Posterior vena cava (tissue), 2 donors: ENCODE measurements around the gene TMEM269. TPM values are rescaled to one million over a fixed set of nuclear protein-coding genes. Genes with fewer than 3 reads are reported as not detected.
"Not testable (repeated sequence)": the region's sequence is repeated elsewhere in the genome, so short reads cannot be mapped to it uniquely, and the experiment has no call there.

Experiments
- DNase-seq: peaks from one replicate; pipeline ENCODE4 v3.0.0-alpha.2; 2020; ENCODE audit warnings: low spot score
- intact Hi-C, 2 donors: fragments of 100-400 bp; cut with DNase I; formaldehyde crosslinking; loops; one replicate each; pipeline versions ENCODE4 v1.14.1 to v1.14.2; 2022 to 2023
- total RNA-seq, 2 donors: library from RNA; stranded (reverse); fragmentation: NEBNext Ultra II Directional; extraction: Animal tissue kit (Norgen Biotek cat#: 25700); gene quantifications; one replicate each; pipeline ENCODE4 v1.2.1, GENCODE V29; 2021
- donor health status: DM: yes; HTN: yes; CAD: no.
- donor health status: DM: yes; HTN: yes; CAD: no.

Gene TMEM269
- total RNA-seq, 2 donors from 2014 or later = not detected

- DNase-seq = no peak
- intact Hi-C loops = loop anchor here (10.0 kb wide), 2 partner anchors 161 to 171 kb away; no protein-coding TSS in a partner anchor
Measured at GRCh38 chr1:42745851-42746250, 38.9 kb upstream of the TMEM269 start.

GRCh38 chr1:42746436-42747105 lies 38.2 kb upstream of the TMEM269 start:
- DNase-seq = no peak
- intact Hi-C loops = loop anchor here (10.0 kb wide), 2 partner anchors 162 to 172 kb away; no protein-coding TSS in a partner anchor

GRCh38 chr1:42747125-42747524 lies 37.7 kb upstream of the TMEM269 start:
- DNase-seq = no peak
- intact Hi-C loops = loop anchor here (10.0 kb wide), 2 partner anchors 162 to 172 kb away; no protein-coding TSS in a partner anchor

- intact Hi-C loops = loop anchor here (10.0 kb wide), 2 partner anchors 163 to 173 kb away; no protein-coding TSS in a partner anchor
- no peak for DNase-seq
Measured at GRCh38 chr1:42748021-42748420, 36.8 kb upstream of the TMEM269 start.

- DNase-seq = no peak
- intact Hi-C loops = loop anchor here (10.0 kb wide), 2 partner anchors 164 to 174 kb away; no protein-coding TSS in a partner anchor
Measured at GRCh38 chr1:42748461-42749410, 36.1 kb upstream of the TMEM269 start.

GRCh38 chr1:42750041-42750440 lies 34.8 kb upstream of the TMEM269 start:
- DNase-seq = no peak
- intact Hi-C loops = no loop called here

GRCh38 chr1:42751511-42752070 lies 33.2 kb upstream of the TMEM269 start:
- intact Hi-C loops, DNase-seq: not testable (repeated sequence)

GRCh38 chr1:42752284-42752683 lies 32.5 kb upstream of the TMEM269 start:
- intact Hi-C loops = no loop called here
- no peak for DNase-seq

- no peak for DNase-seq
- intact Hi-C loops = no loop called here
Measured at GRCh38 chr1:42753070-42753469, 31.7 kb upstream of the TMEM269 start.

GRCh38 chr1:42756956-42757891 lies 27.6 kb upstream of the TMEM269 start:
- intact Hi-C loops = no loop called here
- peak; percentile 67 for DNase-seq

GRCh38 chr1:42757892-42758275 lies 26.9 kb upstream of the TMEM269 start:
- intact Hi-C loops = no loop called here
- no peak for DNase-seq

GRCh38 chr1:42758641-42759040 lies 26.1 kb upstream of the TMEM269 start:
- intact Hi-C loops = no loop called here
- DNase-seq = no peak

GRCh38 chr1:42759114-42759513 lies 25.7 kb upstream of the TMEM269 start:
- intact Hi-C loops = no loop called here
- DNase-seq = no peak

GRCh38 chr1:42761567-42761966 lies 23.2 kb upstream of the TMEM269 start:
- intact Hi-C loops = no loop called here
- no peak for DNase-seq

- intact Hi-C loops = no loop called here
- DNase-seq = no peak
Measured at GRCh38 chr1:42762269-42762668, 22.5 kb upstream of the TMEM269 start.

GRCh38 chr1:42765269-42765668 lies 19.5 kb upstream of the TMEM269 start:
- intact Hi-C loops = loop anchor here in 1 of 2 donors (5.0 kb wide), 1 partner anchor 82 kb away; the partner anchor contains the start of gene ZNF691
- DNase-seq = no peak

- intact Hi-C loops = loop anchor here in 1 of 2 donors (5.0 kb wide), 1 partner anchor 81 kb away; the partner anchor contains the start of gene ZNF691
- DNase-seq = peak; percentile 85
Measured at GRCh38 chr1:42765832-42766740, 18.7 kb upstream of the TMEM269 start.
